Nephron progenitor cell (in vitro differentiated cells): ENCODE measurements around the gene TAX1BP3.

Experiments
- DNase-seq: peaks from one replicate; pipeline ENCODE4 v3.0.0; 2021
- H3K27ac Mint-ChIP-seq: 2 replicates; pipeline ENCODE4 v1.8.0; 2021; ENCODE audit warnings: mild to moderate bottlenecking, moderate library complexity, mixed read lengths
- H3K27me3 Mint-ChIP-seq: 2 replicates; pipeline ENCODE4 v1.8.0; 2021; ENCODE audit warnings: mild to moderate bottlenecking, low read depth, mixed read lengths; ENCODE audit not compliant: poor library complexity
- H3K36me3 Mint-ChIP-seq: 2 replicates; pipeline ENCODE4 v1.8.0; 2021; ENCODE audit warnings: low read depth, mixed read lengths
- H3K4me1 Mint-ChIP-seq: 2 replicates; pipeline ENCODE4 v1.8.0; 2021; ENCODE audit warnings: mixed read lengths
- H3K4me3 Mint-ChIP-seq: 2 replicates; pipeline ENCODE4 v1.8.0; 2021; ENCODE audit warnings: mild to moderate bottlenecking, moderate library complexity, mixed read lengths
- H3K9me3 Mint-ChIP-seq: 2 replicates; pipeline ENCODE4 v1.8.0; 2021; ENCODE audit warnings: mild to moderate bottlenecking, moderate library complexity, mixed read lengths
- CTCF ChIP-seq: fragments of 200-600 bp; sonication (generic); IDR thresholded peaks from 2 replicates; pipeline ENCODE4 v1.5.0; 2021; ENCODE audit warnings: antibody characterized with exemption

TAX1BP3 gene

GRCh38 chr17:3695129-3695722, 26.8 kb upstream of the TAX1BP3 start:
- H3K27ac Mint-ChIP-seq: no peak overlapping the region
- H3K9me3 Mint-ChIP-seq: peaks cover 21% of the 10 kb centered on the region
- peaks cover 72% of the 10 kb centered on the region for H3K27me3 Mint-ChIP-seq
- no peak for TF ChIP-seq CTCF
- H3K4me3 Mint-ChIP-seq: peak overlapping the region; percentile 67
- no peak for DNase-seq
- H3K4me1 Mint-ChIP-seq: peaks cover 12% of the 10 kb centered on the region
- H3K36me3 Mint-ChIP-seq: no peaks in the 10 kb centered on the region

GRCh38 chr17:3693829-3694231, 25.5 kb upstream of the TAX1BP3 start:
- Mint-ChIP-seq H3K9me3 (peaks cover 18% of the 10 kb centered on the region), H3K36me3 (no peaks in the 10 kb centered on the region), H3K27ac (no peak overlapping the region), H3K4me1 (peaks cover 18% of the 10 kb centered on the region), H3K27me3 (peaks cover 71% of the 10 kb centered on the region), H3K4me3 (no peak overlapping the region)
- TF ChIP-seq CTCF: no peak
- no peak for DNase-seq

- Mint-ChIP-seq H3K4me3 (no peak overlapping the region), H3K36me3 (no peaks in the 10 kb centered on the region), H3K27ac (no peak overlapping the region), H3K9me3 (peaks cover 11% of the 10 kb centered on the region), H3K27me3 (peaks cover 64% of the 10 kb centered on the region), H3K4me1 (peaks cover 23% of the 10 kb centered on the region)
- no peak for TF ChIP-seq CTCF
- no peak for DNase-seq
Measured at GRCh38 chr17:3693141-3693540, 24.8 kb upstream of the TAX1BP3 start.

GRCh38 chr17:3692346-3692745, 24.0 kb upstream of the TAX1BP3 start:
- Mint-ChIP-seq H3K27ac (no peak overlapping the region), H3K9me3 (peaks cover 3% of the 10 kb centered on the region), H3K4me3 (no peak overlapping the region), H3K36me3 (no peaks in the 10 kb centered on the region), H3K4me1 (peaks cover 24% of the 10 kb centered on the region), H3K27me3 (peaks cover 56% of the 10 kb centered on the region)
- no peak for DNase-seq
- TF ChIP-seq CTCF: no peak

GRCh38 chr17:3691617-3692067, 23.3 kb upstream of the TAX1BP3 start:
- no peak overlapping the region for H3K4me3 Mint-ChIP-seq
- peaks cover 49% of the 10 kb centered on the region for H3K27me3 Mint-ChIP-seq
- peaks cover 24% of the 10 kb centered on the region for H3K4me1 Mint-ChIP-seq
- TF ChIP-seq CTCF: no peak
- H3K9me3 Mint-ChIP-seq: no peaks in the 10 kb centered on the region
- H3K27ac Mint-ChIP-seq: no peak overlapping the region
- no peaks in the 10 kb centered on the region for H3K36me3 Mint-ChIP-seq
- no peak for DNase-seq

GRCh38 chr17:3690094-3690715, 21.8 kb upstream of the TAX1BP3 start:
- Mint-ChIP-seq H3K9me3 (no peaks in the 10 kb centered on the region), H3K27me3 (peaks cover 35% of the 10 kb centered on the region), H3K4me1 (peaks cover 24% of the 10 kb centered on the region), H3K4me3 (no peak overlapping the region), H3K27ac (no peak overlapping the region), H3K36me3 (no peaks in the 10 kb centered on the region)
- DNase-seq: no peak
- no peak for TF ChIP-seq CTCF
